Measurements from ENCODE around the gene CTDSPL.
A peak's percentile ranks its signal among the peaks of the same experiment; 100 is the strongest.
"Not testable (repeated sequence)": the region's sequence is repeated elsewhere in the genome, so short reads cannot be mapped to it uniquely, and the experiment has no call there.

Gene CTDSPL, protein sequence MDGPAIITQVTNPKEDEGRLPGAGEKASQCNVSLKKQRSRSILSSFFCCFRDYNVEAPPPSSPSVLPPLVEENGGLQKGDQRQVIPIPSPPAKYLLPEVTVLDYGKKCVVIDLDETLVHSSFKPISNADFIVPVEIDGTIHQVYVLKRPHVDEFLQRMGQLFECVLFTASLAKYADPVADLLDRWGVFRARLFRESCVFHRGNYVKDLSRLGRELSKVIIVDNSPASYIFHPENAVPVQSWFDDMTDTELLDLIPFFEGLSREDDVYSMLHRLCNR

GRCh38 chr3:37861620-37862041 lies at the start of gene CTDSPL:
Gene CTDSPL (plus strand): TSS chr3:37861880. CDS start chr3:37862200, 320 bp downstream.
- Histone ChIP-seq H2AFZ (ENCODE audit: low read depth, low read length) (peak within 1 kb of the TSS; percentile 58), H3K4me3 (ENCODE audit: low read length) (peak within 1 kb of the TSS; percentile 61), H3K9me3 (ENCODE audit: low read length) (no peaks in the 10 kb centered on the region), H3K4me1 (ENCODE audit: insufficient read depth, low read length) (peaks cover 19% of the 10 kb centered on the region), H3K27me3 (ENCODE audit: insufficient read depth, low read length) (no peaks in the 10 kb centered on the region), H3K36me3 (ENCODE audit: insufficient read depth, low read length) (no peaks in the 10 kb centered on the region)

DNA sequence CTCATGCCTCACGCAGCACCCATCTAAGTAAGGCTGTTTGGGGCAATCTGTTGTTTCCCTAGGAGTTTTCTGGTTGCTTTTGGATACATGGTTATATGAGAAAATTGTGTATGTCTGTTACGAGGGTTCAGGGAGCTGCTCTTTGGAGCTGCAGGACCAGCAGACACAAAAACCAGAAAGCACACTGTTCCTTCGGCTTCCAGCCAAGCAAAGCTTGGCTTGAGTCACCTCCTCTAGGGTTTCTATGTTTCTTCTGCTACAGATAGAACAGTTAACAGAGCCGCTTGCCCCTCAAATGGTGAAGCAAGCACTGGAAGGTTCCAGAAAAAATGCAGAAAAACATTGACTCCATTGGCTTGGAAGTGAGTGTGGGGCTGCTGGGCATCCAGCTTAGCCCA lies 49.2 kb upstream of the CTDSPL start:
- H3K4me1 ChIP-seq (ENCODE audit: insufficient read depth, low read length) = no peaks in the 10 kb centered on the region
- H3K4me3 ChIP-seq (ENCODE audit: low read length) = no peak overlapping the region
- H3K9me3 ChIP-seq (ENCODE audit: low read length) = no peaks in the 10 kb centered on the region
- no peak overlapping the region for H2AFZ ChIP-seq (ENCODE audit: low read depth, low read length)
- no peaks in the 10 kb centered on the region for H3K36me3 ChIP-seq (ENCODE audit: insufficient read depth, low read length)
- H3K27me3 ChIP-seq (ENCODE audit: insufficient read depth, low read length) = no peaks in the 10 kb centered on the region

DNA sequence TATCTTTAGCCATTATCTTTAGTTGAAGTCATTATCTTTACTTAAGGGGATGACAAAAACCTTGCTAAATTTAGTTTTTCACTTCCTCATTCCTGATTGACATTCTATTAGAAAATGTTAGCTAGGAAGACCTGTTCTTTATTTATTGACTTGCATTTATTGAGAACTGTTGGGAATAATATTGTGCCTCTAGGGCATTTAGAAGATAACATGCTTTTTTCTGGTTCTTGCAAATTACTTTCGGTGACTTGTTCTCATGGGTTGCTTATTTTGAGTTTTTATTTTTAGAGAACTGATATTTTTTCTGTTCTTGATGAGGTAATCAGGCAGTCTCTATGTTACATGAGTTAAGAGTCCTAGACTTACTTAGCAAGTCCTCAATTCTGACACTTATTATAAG lies 48.3 kb upstream of the CTDSPL start:
- Histone ChIP-seq H2AFZ (ENCODE audit: low read depth, low read length) (no peak overlapping the region), H3K36me3 (ENCODE audit: insufficient read depth, low read length) (no peaks in the 10 kb centered on the region), H3K27me3 (ENCODE audit: insufficient read depth, low read length) (no peaks in the 10 kb centered on the region), H3K4me1 (ENCODE audit: insufficient read depth, low read length) (no peaks in the 10 kb centered on the region), H3K4me3 (ENCODE audit: low read length) (no peak overlapping the region), H3K9me3 (ENCODE audit: low read length) (no peaks in the 10 kb centered on the region)

DNA sequence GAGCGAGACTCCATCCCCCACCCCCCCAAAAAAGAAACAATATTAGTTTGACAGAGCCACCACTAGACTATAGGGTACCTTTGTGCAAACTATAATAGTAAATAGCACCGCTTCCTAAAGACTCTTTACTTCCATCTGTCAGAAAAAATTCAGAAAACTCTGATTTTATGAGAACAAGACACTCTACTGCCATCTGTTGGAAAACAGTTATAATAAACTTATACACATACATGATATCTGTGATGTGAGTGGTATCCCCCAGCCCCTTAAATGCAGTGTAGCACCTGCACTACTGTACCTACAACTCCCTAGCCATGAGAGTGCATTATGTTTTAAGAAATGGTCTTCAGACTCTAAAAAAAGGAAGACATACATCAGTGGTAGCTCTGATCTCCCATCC lies 47.1 kb upstream of the CTDSPL start:
- Histone ChIP-seq H3K4me3 (ENCODE audit: low read length) (no peak overlapping the region), H3K9me3 (ENCODE audit: low read length) (peaks cover 2% of the 10 kb centered on the region), H3K4me1 (ENCODE audit: insufficient read depth, low read length) (no peaks in the 10 kb centered on the region), H3K27me3 (ENCODE audit: insufficient read depth, low read length) (no peaks in the 10 kb centered on the region), H2AFZ (ENCODE audit: low read depth, low read length) (no peak overlapping the region), H3K36me3 (ENCODE audit: insufficient read depth, low read length) (no peaks in the 10 kb centered on the region)

GRCh38 chr3:37815156-37815555 lies 46.5 kb upstream of the CTDSPL start:
- H3K4me1 ChIP-seq (ENCODE audit: insufficient read depth, low read length); H2AFZ ChIP-seq (ENCODE audit: low read depth, low read length); H3K4me3 ChIP-seq (ENCODE audit: low read length): not testable (repeated sequence)

DNA sequence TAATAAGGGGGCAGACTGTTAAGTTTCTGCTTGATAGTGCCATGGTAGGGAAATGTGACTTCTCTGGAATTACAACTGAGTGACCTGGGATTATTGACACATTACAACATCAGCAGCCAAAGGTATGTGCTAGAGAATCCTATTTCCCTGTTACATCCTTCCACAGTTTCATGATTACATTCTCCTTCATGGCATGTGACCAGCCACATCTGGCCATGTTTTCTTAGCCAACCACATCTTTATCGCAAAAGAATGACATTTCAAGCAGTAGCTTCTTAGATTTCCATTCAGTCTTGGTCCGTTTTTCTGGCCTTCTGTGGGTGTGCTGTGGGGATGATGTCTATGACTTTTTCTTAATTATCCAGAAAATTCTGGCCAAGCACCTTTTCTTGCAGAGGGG lies 45.4 kb upstream of the CTDSPL start:
- Histone ChIP-seq H2AFZ (ENCODE audit: low read depth, low read length) (no peak overlapping the region), H3K4me1 (ENCODE audit: insufficient read depth, low read length) (no peaks in the 10 kb centered on the region), H3K36me3 (ENCODE audit: insufficient read depth, low read length) (no peaks in the 10 kb centered on the region), H3K4me3 (ENCODE audit: low read length) (no peak overlapping the region), H3K9me3 (ENCODE audit: low read length) (peaks cover 2% of the 10 kb centered on the region), H3K27me3 (ENCODE audit: insufficient read depth, low read length) (no peaks in the 10 kb centered on the region)

More at GRCh38 chr3:37815156-37815555, 46.5 kb upstream of the CTDSPL start:
- not testable (repeated sequence) for H3K36me3 ChIP-seq (ENCODE audit: insufficient read depth, low read length); H3K9me3 ChIP-seq (ENCODE audit: low read length); H3K27me3 ChIP-seq (ENCODE audit: insufficient read depth, low read length)

- Histone ChIP-seq H3K9me3 (ENCODE audit: low read length) (peaks cover 2% of the 10 kb centered on the region), H3K27me3 (ENCODE audit: insufficient read depth, low read length) (no peaks in the 10 kb centered on the region), H2AFZ (ENCODE audit: low read depth, low read length) (no peak overlapping the region), H3K4me1 (ENCODE audit: insufficient read depth, low read length) (peaks cover 24% of the 10 kb centered on the region), H3K4me3 (ENCODE audit: low read length) (no peak overlapping the region), H3K36me3 (ENCODE audit: insufficient read depth, low read length) (no peaks in the 10 kb centered on the region)
These were observed 42.1 kb upstream of the CTDSPL start for GRCh38 chr3:37819591-37819990.

DNA sequence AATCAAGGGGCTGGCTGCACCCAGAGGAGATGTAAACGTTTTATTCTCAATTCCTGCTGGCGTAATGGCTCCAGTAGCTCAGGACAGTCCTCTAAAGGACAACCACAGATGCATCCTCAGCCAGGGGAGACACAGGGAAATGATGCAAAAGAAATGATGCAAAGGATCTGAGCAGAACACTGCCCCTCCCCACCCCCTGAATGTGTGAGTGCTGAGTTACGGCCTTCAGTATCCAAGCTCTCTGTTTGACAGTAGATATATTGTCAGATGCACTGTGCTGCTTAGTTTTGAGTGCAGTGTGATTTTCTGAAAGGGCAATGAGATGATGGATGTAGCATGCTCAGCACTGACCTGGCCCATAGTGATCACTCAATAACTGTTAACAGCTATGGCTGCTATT lies 41.4 kb upstream of the CTDSPL start:
- Histone ChIP-seq H3K27me3 (ENCODE audit: insufficient read depth, low read length) (no peaks in the 10 kb centered on the region), H3K4me1 (ENCODE audit: insufficient read depth, low read length) (peaks cover 31% of the 10 kb centered on the region), H2AFZ (ENCODE audit: low read depth, low read length) (no peak overlapping the region), H3K4me3 (ENCODE audit: low read length) (no peak overlapping the region), H3K36me3 (ENCODE audit: insufficient read depth, low read length) (no peaks in the 10 kb centered on the region), H3K9me3 (ENCODE audit: low read length) (peaks cover 2% of the 10 kb centered on the region)

DNA sequence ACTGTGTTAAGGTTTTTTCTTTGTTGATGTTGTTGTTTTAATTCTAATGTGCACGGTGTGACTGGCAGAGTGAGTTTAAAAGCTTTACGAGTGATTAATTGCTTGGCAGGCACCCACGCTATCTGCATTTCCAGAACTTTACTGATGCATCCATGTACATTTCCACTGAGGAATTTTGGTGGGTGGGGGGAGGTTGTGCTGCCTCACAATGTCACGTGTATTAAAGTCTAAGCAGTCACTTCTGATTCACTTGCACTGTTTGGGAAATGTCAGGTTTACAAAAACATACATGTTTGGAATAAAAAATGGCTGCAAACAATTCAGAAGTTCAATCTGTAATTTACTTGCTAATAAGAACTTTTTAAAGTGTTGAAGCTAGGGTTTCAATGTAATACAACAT lies 38.5 kb upstream of the CTDSPL start:
- Histone ChIP-seq H3K9me3 (ENCODE audit: low read length) (peaks cover 2% of the 10 kb centered on the region), H3K27me3 (ENCODE audit: insufficient read depth, low read length) (no peaks in the 10 kb centered on the region), H3K4me1 (ENCODE audit: insufficient read depth, low read length) (peaks cover 44% of the 10 kb centered on the region), H2AFZ (ENCODE audit: low read depth, low read length) (no peak overlapping the region), H3K4me3 (ENCODE audit: low read length) (no peak overlapping the region), H3K36me3 (ENCODE audit: insufficient read depth, low read length) (no peaks in the 10 kb centered on the region)

GRCh38 chr3:37824090-37824953 lies 37.4 kb upstream of the CTDSPL start:
- H3K36me3 ChIP-seq (ENCODE audit: insufficient read depth, low read length) = no peaks in the 10 kb centered on the region
- no peaks in the 10 kb centered on the region for H3K9me3 ChIP-seq (ENCODE audit: low read length)
- H3K27me3 ChIP-seq (ENCODE audit: insufficient read depth, low read length) = no peaks in the 10 kb centered on the region
- H2AFZ ChIP-seq (ENCODE audit: low read depth, low read length) = no peak overlapping the region
- H3K4me3 ChIP-seq (ENCODE audit: low read length) = no peak overlapping the region
- H3K4me1 ChIP-seq (ENCODE audit: insufficient read depth, low read length) = peaks cover 44% of the 10 kb centered on the region

DNA sequence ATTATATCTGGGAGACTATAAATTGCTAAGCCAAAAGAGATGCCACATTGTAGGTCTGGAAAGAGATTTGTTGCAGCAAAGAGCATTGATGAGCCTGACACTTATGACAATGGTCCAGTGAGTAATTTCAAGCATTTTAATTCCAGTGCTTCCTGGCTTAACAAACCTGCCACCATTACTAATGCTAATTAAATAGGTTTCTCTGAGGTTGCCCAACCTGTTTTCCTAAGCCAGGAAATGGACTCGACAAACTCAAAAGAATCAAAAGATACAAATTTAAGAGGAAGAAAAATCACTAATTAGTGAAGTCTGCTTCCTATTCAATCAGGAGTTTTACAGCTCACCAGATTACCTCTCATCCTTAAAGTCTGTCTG lies 36.7 kb upstream of the CTDSPL start:
- peaks cover 44% of the 10 kb centered on the region for H3K4me1 ChIP-seq (ENCODE audit: insufficient read depth, low read length)
- H3K36me3 ChIP-seq (ENCODE audit: insufficient read depth, low read length) = no peaks in the 10 kb centered on the region
- no peaks in the 10 kb centered on the region for H3K27me3 ChIP-seq (ENCODE audit: insufficient read depth, low read length)
- no peaks in the 10 kb centered on the region for H3K9me3 ChIP-seq (ENCODE audit: low read length)
- no peak overlapping the region for H2AFZ ChIP-seq (ENCODE audit: low read depth, low read length)
- H3K4me3 ChIP-seq (ENCODE audit: low read length) = no peak overlapping the region

DNA sequence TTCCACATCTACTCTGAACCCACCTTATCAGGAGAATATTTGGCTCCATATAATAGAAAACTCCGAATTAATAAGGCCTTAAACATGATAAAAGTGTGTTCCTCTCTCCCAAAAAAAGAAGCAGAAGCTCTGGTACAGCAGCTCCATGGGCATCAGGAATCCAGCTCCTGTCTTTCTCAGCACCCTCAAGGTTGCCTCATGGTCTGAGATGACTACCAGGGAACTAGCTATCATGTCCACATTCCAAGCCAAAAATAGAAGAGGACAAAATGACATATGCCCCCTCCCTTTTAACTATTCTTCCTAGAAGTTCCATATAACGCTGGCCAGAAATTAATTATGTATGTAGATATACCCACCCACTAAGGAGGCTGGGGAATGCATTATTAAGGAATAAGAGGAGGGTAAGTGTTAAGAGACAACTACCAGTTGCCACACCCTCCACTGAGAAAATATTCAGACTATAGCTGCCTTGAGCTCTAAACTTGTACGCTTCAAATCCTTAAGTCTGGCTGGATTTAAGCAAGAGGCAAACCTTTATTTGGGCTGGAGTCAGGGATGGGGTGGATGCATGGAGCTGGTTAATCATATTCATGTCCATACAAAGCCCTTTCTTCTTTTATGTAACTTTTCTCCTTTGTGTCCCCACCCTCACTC lies 35.8 kb upstream of the CTDSPL start:
- Histone ChIP-seq H3K4me3 (ENCODE audit: low read length) (no peak overlapping the region), H2AFZ (ENCODE audit: low read depth, low read length) (no peak overlapping the region), H3K36me3 (ENCODE audit: insufficient read depth, low read length) (no peaks in the 10 kb centered on the region), H3K27me3 (ENCODE audit: insufficient read depth, low read length) (no peaks in the 10 kb centered on the region), H3K4me1 (ENCODE audit: insufficient read depth, low read length) (peaks cover 44% of the 10 kb centered on the region), H3K9me3 (ENCODE audit: low read length) (no peaks in the 10 kb centered on the region)

DNA sequence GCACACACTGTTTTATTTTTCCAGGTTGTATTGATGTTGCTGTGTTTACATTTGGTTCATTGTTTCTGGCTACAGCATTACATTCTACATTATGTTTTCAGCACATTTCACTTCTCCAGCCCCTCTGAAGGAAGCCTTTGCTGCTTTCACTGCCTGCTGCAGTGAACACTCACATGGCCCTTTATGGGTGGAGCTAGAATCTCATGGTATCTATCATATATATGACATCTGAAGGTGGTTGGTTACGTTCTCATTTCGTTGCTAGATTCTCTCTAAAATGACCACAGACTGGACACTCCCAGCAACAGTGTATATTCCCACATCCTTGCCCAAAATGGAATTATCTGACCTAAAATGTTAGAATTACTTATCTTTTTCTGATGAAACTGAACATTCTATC lies 35.2 kb upstream of the CTDSPL start:
- no peaks in the 10 kb centered on the region for H3K27me3 ChIP-seq (ENCODE audit: insufficient read depth, low read length)
- peaks cover 44% of the 10 kb centered on the region for H3K4me1 ChIP-seq (ENCODE audit: insufficient read depth, low read length)
- no peaks in the 10 kb centered on the region for H3K36me3 ChIP-seq (ENCODE audit: insufficient read depth, low read length)
- H3K4me3 ChIP-seq (ENCODE audit: low read length) = no peak overlapping the region
- H3K9me3 ChIP-seq (ENCODE audit: low read length) = no peaks in the 10 kb centered on the region
- no peak overlapping the region for H2AFZ ChIP-seq (ENCODE audit: low read depth, low read length)

Measured in neuron (in vitro differentiated cells).